Measurements from ENCODE around the gene GRID1.

DNA sequence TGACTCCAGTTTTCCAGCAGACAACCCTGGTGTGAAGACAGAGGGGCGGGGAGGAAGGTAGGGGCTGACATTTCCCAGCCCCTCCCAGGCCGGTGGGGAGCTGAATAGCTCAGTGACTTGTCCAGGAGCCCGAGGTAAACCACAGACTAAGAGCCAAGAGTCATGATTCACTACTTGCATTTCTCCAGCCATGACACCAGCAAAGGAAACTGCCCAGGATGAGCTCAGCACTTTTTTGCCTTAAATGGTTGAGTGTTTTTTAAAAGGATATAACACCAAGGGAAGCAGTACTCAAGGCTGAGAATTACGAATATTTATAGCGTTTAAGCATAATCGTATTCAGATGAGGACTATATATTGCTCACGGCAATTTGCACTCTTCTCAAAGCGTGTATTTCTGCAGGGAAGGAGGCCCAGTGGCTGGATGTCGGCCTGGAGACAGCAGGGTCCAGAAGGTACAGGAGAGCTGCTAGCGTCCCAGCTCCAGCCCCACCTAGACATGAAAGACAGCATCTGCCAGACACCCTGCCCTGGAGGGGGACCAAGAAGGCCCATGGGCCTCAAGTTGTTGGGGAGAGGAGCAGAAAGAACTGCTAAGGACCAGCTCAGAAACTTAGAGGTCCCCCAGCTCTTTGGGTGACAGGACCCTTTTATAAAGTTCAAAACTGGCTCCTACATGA is 141.4 kb downstream of the GRID1 start:
- TF ChIP-seq, protein P1, sequence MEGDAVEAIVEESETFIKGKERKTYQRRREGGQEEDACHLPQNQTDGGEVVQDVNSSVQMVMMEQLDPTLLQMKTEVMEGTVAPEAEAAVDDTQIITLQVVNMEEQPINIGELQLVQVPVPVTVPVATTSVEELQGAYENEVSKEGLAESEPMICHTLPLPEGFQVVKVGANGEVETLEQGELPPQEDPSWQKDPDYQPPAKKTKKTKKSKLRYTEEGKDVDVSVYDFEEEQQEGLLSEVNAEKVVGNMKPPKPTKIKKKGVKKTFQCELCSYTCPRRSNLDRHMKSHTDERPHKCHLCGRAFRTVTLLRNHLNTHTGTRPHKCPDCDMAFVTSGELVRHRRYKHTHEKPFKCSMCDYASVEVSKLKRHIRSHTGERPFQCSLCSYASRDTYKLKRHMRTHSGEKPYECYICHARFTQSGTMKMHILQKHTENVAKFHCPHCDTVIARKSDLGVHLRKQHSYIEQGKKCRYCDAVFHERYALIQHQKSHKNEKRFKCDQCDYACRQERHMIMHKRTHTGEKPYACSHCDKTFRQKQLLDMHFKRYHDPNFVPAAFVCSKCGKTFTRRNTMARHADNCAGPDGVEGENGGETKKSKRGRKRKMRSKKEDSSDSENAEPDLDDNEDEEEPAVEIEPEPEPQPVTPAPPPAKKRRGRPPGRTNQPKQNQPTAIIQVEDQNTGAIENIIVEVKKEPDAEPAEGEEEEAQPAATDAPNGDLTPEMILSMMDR (IDR thresholded peaks at IDR 0.05) = no peak
- TF ChIP-seq POLR2A (IDR thresholded peaks at IDR 0.05) = no peak

Measured in thyroid gland (tissue), 4 donors.